HFFc6 (cell line): ENCODE results near the gene TENT4B. TPM values are rescaled to one million over a fixed set of nuclear protein-coding genes. Genes with fewer than 3 reads are reported as not detected.
A peak's percentile ranks its signal among the peaks of the same experiment; 100 is the strongest.

Source experiments
- DNase-seq: peaks from one replicate; pipeline ENCODE4 v3.0.0-alpha.2; 2018
- H3K27ac Mint-ChIP-seq: 2 replicates; pipeline ENCODE4 v1.8.0; 2020; ENCODE audit warnings: mild to moderate bottlenecking, mixed read lengths
- H3K27me3 Mint-ChIP-seq: 2 replicates; pipeline ENCODE4 v1.8.0; 2021; ENCODE audit warnings: mild to moderate bottlenecking, moderate library complexity, mixed read lengths; ENCODE audit not compliant: insufficient read depth
- H3K36me3 Mint-ChIP-seq: 2 replicates; pipeline ENCODE4 v1.8.0; 2021; ENCODE audit warnings: low read depth, mixed read lengths
- H3K4me1 Mint-ChIP-seq: 2 replicates; pipeline ENCODE4 v1.8.0; 2020; ENCODE audit warnings: low read depth, mixed read lengths
- H3K4me3 Mint-ChIP-seq: 2 replicates; pipeline ENCODE4 v1.8.0; 2020; ENCODE audit warnings: mild to moderate bottlenecking, moderate library complexity, mixed read lengths
- H3K9me3 Mint-ChIP-seq: 2 replicates; pipeline ENCODE4 v1.8.0; 2020; ENCODE audit warnings: mild to moderate bottlenecking, mixed read lengths
- total RNA-seq, 6 experiments: library from RNA; stranded (reverse); fragmentation: NEBNext Ultra II Directional; extraction: Animal tissue kit (Norgen Biotek cat#: 25700); gene quantifications; 2 replicates in 1 of 6; 3 replicates in 5 of 6; pipeline ENCODE4 v1.2.3, GENCODE V29; 2021
- TF ChIP-seq, protein P1 (sequence below): fragments of 200-600 bp; sonication (generic); IDR thresholded peaks from 2 replicates; pipeline ENCODE4 v1.5.0; 2021; ENCODE audit warnings: antibody characterized with exemption, mild to moderate bottlenecking

The TENT4B gene
- total RNA-seq, 6 experiments from 2014 or later = 19.4 to 23.0 (median 21.6) TPM

DNA sequence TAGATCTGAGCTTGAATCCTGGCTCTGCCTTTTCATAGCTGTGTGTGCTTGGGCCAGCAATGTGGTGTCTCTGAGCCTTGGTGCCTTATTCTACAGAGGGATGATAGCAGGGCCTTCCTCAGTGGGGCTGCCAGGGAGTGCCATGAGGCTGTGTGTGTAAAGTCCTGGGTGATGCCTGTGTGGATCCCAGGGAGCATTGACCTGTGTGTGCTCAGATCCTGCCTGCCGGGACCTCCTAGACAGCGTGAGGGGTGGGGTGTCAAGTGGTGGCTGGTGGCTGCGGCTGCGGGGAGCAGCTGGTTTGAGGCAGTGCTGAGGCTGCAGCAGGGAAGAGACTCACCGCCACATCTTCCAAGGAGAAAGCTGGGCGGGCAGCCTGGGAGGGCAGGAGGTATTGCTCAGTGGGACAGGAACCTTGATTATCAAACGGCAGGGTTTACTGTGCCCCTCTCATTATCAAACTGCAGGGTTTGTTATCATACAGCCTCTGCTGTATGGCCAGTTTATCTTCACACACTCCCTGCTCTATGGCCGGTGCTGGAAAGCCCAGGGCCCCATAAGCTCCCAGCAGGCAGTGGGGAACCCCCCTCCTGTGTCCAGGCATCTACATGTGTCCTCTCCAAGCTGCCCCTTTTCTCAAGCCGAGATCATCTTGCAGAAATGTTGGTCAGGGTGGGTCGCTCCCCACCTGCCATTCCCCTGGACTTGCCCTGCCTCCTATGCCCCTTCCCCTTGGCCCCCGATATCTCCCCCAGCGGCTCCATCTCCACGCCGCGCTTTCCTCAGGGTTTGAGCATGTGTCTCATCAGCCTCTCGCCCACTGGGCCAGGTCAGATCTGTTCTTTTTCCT lies 110.2 kb downstream of the TENT4B start:
- H3K4me3 Mint-ChIP-seq = no peak overlapping the region
- no peak overlapping the region for H3K27ac Mint-ChIP-seq
- no peaks in the 10 kb centered on the region for H3K9me3 Mint-ChIP-seq
- H3K27me3 Mint-ChIP-seq = peaks cover 5% of the 10 kb centered on the region; the same call in 1 of the 2 replicates
- TF ChIP-seq, protein P1, sequence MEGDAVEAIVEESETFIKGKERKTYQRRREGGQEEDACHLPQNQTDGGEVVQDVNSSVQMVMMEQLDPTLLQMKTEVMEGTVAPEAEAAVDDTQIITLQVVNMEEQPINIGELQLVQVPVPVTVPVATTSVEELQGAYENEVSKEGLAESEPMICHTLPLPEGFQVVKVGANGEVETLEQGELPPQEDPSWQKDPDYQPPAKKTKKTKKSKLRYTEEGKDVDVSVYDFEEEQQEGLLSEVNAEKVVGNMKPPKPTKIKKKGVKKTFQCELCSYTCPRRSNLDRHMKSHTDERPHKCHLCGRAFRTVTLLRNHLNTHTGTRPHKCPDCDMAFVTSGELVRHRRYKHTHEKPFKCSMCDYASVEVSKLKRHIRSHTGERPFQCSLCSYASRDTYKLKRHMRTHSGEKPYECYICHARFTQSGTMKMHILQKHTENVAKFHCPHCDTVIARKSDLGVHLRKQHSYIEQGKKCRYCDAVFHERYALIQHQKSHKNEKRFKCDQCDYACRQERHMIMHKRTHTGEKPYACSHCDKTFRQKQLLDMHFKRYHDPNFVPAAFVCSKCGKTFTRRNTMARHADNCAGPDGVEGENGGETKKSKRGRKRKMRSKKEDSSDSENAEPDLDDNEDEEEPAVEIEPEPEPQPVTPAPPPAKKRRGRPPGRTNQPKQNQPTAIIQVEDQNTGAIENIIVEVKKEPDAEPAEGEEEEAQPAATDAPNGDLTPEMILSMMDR = no peak
- H3K4me1 Mint-ChIP-seq = peaks cover 59% of the 10 kb centered on the region
- H3K36me3 Mint-ChIP-seq = peaks cover 14% of the 10 kb centered on the region
- no peak for DNase-seq

DNA sequence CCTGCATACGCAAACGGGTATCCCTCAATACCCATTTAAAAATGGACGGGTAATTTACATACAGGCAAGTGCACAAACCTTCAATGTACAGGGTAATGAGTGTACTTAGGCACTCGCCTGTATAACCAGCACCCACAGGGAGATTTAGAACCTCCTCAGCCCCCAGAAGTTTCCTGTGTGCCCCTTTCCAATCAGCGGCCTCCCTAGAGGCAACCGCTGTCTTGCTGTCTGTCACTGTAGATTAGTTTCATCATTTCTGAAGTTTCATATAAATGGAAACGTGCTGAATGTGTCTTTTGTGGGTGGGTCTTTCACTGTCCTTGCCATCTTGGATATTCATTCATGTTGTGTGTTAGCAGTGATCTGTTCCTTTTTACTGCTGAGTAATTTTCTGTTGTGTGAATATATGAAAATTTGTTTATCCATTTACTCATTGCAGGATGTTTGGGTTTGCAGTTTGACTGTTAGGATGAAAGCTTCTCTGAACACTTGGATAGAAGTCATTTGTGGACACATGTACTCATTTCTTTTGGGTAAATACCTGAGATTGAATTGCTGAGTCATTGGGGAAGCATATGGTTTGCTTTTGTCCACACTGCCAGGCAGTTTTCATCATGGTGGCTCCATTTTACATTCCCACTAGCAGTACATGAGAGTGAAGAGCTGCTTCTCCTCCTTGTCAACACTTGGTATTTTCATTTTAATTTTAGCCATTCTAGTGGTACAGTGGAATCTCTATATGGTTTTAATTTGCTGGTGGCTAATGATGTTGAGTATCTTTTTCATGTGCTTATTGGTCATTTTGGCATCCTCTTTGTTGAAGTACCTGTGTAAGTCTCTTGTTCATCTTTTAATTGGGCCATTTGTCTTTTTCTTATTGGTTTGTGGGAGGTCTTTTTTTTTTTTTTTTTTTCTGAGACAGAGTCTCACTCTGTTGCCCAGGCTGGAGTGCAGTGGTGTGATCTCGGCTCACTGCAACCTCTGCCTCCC lies 111.1 kb downstream of the TENT4B start:
- no peak for DNase-seq
- TF ChIP-seq, protein P1 = no peak
- peak overlapping the region; percentile 47 for H3K27ac Mint-ChIP-seq

DNA sequence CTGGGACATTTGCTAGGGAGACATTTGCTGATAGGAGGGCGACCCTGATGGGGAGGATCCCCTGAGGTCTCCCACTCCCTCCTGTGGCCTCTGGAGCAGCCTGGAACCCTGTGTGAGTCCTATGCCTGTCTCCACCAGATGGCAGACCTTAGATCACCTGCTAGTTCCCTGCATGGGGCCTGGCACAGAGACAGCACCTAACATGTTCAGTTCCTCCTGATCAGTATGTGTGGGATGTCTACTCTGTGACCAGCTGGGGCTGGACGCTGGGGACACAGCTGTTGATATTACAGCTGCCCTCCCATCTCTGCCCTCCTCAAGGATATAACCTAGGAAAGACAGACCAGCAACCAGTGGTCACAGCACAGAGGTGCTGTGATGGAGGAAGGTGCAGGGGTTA lies 112.2 kb downstream of the TENT4B start:
- Mint-ChIP-seq H3K4me1 (peaks cover 42% of the 10 kb centered on the region), H3K27ac (peak overlapping the region; percentile 78), H3K27me3 (peaks cover 5% of the 10 kb centered on the region; the same call in 1 of the 2 replicates), H3K4me3 (peak overlapping the region; percentile 16; the same call in 1 of the 2 replicates), H3K9me3 (no peaks in the 10 kb centered on the region), H3K36me3 (peaks cover 4% of the 10 kb centered on the region)
- TF ChIP-seq, protein P1 = peak; percentile 56
- DNase-seq = peak; percentile 13

More for the DNA sequence above, 111.1 kb downstream of the TENT4B start:
- peaks cover 5% of the 10 kb centered on the region; the same call in 1 of the 2 replicates for H3K27me3 Mint-ChIP-seq
- no peaks in the 10 kb centered on the region for H3K9me3 Mint-ChIP-seq
- H3K4me1 Mint-ChIP-seq = peaks cover 52% of the 10 kb centered on the region
- H3K36me3 Mint-ChIP-seq = peaks cover 14% of the 10 kb centered on the region
- no peak overlapping the region for H3K4me3 Mint-ChIP-seq

DNA sequence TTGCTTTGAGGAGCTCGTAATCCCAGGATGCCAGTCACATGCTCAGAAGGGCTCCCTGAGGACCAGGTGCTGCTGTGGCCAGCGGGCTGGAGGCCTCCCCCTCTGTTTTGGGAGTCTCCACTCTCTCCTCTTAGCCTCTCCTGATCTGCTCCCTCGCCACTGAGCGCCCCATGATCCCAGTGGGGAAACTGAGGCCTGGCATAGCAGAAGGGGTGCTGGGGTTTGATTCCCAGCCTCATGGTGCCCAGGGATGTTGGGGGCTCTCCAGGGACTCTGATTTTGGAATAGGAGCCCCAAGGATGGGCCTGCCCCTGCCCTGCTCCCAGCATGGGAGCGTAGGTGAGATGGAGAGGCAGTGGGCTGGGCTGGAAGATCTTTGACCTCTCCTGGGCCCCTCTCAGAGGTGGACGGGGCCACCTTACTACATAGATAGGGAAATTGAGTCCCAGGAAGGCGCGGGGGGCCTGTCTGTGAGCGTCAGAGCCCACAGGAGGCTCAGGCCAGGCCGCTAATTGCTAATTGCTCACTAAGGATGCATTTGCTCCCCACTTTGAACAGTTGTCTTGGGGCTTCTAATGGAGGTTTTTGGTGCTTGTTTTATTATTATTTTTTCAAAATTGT lies 112.7 kb downstream of the TENT4B start:
- TF ChIP-seq, protein P1 = no peak
- Mint-ChIP-seq H3K4me3 (peak overlapping the region; percentile 90), H3K27me3 (peaks cover 5% of the 10 kb centered on the region; the same call in 1 of the 2 replicates), H3K36me3 (no peaks in the 10 kb centered on the region), H3K9me3 (no peaks in the 10 kb centered on the region), H3K4me1 (peaks cover 42% of the 10 kb centered on the region), H3K27ac (peak overlapping the region; percentile 94)
- DNase-seq = no peak
